ENCODE measurements around the gene GINS1. TPM values are rescaled to one million over a fixed set of nuclear protein-coding genes. Genes with fewer than 3 reads are reported as not detected.

The GINS1 gene
- total and polyA plus RNA-seq, 2 of the 8 experiments (the other 6 are each of a cell fraction or from before 2014, with no cell fraction given): 44.7 to 68.4 TPM

- TF ChIP-seq USF2 (IDR thresholded peaks at IDR 0.05; ENCODE audit: low read length) (no peak), BACH1 (IDR thresholded peaks at IDR 0.05; ENCODE audit: low read length) (no peak), EGR1 (IDR thresholded peaks at IDR 0.05; ENCODE audit: borderline replicate concordance, low read depth, low read length) (no peak), POLR2A (IDR thresholded peaks at IDR 0.05; ENCODE audit: control extremely low read depth in 1 of 2, low read depth in 2 of 2, low read length in 2 of 2) (no peak), RAD21 (IDR thresholded peaks at IDR 0.05 in 1 of 2, conservative IDR thresholded peaks at IDR 0.05 in 1 of 2; ENCODE audit: low read depth in 2 of 2, low read length in 2 of 2) (no peak), BRCA1 (IDR thresholded peaks at IDR 0.05; ENCODE audit: low read depth, low read length) (no peak), POLR2AphosphoS5 (IDR thresholded peaks at IDR 0.05; ENCODE audit: low read depth, low read length) (no peak)
Observed at GRCh38 chr20:25372584-25373336, 34.7 kb upstream of the GINS1 start (continued).

Measured in H1 (cell line).